HG03196 (cell line): ENCODE measurements around the gene RCOR3.
A peak's percentile ranks its signal among the peaks of the same experiment; 100 is the strongest.
"Not testable (repeated sequence)": the region's sequence is repeated elsewhere in the genome, so short reads cannot be mapped to it uniquely, and the experiment has no call there.

Source experiments
- ATAC-seq: cut with Tn5 transposase; IDR thresholded peaks from one replicate; pipeline ENCODE4 v1.9.1; 2021; ENCODE audit not compliant: unreplicated experiment

The RCOR3 gene

GRCh38 chr1:211337430-211338223, 78.5 kb downstream of the RCOR3 start:
- no peak for ATAC-seq

GRCh38 chr1:211338224-211338620, 79.1 kb downstream of the RCOR3 start:
- no peak for ATAC-seq

- ATAC-seq = no peak
Observed at GRCh38 chr1:211339631-211340041, 80.5 kb downstream of the RCOR3 start.

DNA sequence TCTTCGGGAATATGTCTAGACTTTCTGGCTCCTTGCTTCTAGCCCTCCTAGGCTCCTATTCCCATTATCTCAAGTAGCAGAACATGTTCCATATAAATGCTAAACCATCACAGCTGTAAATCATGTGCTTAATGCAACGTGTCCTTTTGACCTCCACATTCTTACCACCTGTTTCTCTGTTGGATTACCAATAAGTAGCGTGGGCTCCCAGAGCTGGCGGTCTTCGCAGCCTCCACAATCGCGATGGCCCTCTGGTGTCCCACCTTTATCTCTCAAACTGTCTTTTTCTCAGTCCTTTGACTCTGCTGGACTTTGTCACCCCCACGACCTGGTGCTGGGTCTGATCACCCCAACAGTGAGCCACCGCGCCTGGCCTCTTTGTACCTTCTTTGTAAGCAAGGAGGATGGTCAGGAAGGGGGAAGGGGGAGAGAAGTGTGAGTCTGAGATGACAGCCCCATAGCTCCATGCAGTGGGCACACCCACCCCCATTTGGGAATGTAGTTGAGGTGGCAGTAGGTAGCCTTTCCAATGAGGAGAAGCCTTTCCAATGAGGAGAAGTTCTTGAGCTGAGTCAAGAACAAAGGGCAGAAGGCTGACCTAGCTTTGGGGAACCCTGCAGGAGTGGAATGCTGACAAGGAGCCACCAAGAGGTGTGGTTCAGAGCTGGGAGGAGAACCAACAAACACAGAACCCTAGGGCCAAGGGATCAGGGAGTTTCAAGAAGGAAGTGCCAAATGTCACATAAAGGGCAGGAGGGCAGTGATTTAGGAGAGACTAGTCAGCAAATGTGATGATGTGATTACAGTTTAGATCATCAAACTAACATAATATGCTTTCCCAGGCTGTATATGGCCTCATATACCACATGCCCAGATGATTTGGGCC, 81.7 kb downstream of the RCOR3 start:
- ATAC-seq = no peak

GRCh38 chr1:211341999-211342398, 82.8 kb downstream of the RCOR3 start:
- no peak for ATAC-seq

DNA sequence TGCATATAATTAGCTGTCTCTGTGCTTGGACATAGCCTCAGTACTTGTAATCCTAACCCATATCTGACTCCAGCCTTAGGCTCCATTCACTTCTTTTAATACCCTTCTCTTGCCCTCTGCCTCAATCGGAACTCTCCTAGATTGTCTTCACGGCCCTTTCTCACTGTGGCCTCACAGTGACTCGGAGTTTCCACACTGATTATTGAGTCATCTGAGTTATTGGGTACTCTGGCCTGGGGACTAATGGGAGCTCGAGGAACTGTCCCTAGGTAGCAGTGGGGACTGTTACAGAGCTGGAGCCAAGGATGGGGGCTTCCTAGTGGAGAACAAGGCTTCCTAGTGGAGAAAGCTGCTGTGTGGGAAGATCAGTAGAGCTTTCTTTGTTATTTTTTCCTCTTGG, 84.4 kb downstream of the RCOR3 start:
- ATAC-seq = no peak

GRCh38 chr1:211344152-211344618, 85.0 kb downstream of the RCOR3 start:
- no peak for ATAC-seq

DNA sequence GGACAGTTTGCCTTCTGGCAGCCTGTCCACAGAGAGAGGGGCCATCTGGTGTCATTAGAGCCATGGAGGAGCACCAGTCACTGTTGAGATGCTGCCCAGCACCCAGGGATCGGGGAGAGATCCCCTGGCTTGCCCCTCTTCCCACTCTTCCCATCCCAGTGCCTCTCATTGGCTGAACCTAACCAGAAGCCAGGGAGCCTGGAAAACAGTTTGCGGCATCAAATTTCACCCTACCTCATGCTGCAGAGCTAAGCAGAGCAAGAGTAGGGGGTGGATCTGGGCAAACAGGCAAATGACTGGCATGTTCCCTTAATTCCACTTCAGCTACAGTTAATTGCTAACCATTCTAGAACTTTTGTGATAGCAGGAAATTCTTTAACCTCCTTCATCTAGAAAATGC, 86.6 kb downstream of the RCOR3 start:
- ATAC-seq = no peak

DNA sequence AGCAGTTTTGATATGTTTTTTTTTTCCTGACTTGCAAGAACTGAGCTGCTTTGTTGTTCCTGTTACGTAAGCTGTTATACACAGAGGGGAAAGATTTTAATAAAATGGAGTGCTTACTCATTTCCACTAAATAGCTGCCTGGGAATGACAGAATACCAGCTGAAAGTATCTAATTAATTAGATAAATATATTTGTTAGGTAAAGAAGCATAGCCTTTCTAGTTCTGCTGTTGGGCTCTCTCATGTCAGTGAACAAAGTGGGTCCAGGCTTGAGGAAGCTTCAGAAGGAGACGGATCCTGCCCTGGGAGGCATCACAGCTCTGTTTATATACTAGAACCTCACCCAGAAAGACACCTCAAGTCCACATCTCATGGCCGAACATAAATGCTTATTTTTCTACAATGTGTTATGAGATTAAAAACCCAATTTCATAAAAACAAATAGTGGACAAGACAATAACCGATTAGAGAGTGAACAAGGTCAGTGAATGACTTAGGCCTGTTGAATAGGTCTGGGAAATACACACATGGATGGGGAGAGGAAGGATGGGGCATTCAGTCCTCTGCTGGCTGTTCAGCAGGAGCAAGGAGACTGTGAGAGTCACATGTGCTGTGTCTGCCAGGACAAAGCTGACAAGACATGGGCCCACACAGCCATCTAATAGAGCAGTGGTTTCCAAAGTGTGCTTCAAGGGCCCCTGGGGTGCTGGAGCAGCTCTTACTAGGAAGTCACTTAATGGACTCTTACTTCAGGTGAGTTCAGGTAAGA, 88.1 kb downstream of the RCOR3 start:
- no peak for ATAC-seq

DNA sequence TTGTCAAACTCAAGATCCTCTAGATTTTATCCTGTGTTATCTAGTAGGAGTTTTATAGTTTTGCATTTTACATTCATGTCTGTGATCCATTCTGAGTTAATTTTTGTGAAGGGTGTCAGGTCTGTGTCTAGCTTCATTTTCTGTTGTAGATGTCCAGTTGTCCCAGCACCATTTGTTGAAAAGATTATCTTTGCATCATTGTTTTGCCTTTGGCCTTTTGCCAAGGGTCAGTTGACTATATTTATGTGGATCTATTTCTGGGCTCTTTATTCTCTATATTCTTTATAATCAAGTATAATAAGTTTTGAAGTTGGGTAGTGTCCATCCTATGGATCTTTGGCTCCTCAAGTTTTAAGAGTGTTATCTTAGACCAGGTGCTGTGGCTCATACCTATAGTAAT, 89.4 kb downstream of the RCOR3 start:
- no peak for ATAC-seq

GRCh38 chr1:211349741-211350140, 90.6 kb downstream of the RCOR3 start:
- ATAC-seq = no peak

GRCh38 chr1:211352055-211352454, 92.9 kb downstream of the RCOR3 start:
- not testable (repeated sequence) for ATAC-seq

- no peak for ATAC-seq
Observed at GRCh38 chr1:211352465-211352864, 93.3 kb downstream of the RCOR3 start.

DNA sequence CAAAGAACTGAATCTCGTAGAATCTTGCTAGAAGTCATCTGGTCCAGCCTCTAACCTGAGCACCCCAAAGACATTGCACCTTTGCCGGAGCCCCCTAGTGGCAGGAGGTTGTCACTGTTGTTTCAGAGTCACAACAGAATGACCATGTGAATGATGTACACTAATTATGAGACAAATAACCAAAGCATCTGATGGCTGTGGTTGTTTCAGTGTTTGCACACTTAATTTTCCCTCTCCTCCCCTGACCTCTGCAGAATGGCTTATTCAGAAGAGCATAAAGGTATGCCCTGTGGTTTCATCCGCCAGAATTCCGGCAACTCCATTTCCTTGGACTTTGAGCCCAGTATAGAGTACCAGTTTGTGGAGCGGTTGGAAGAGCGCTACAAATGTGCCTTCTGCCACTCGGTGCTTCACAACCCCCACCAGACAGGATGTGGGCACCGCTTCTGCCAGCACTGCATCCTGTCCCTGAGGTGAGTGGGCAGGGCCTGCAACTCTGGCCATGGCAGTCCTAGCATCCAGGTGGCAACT, 93.9 kb downstream of the RCOR3 start:
- peak; percentile 65 for ATAC-seq

- ATAC-seq = no peak
Observed at GRCh38 chr1:211353562-211354212, 94.5 kb downstream of the RCOR3 start.

- no peak for ATAC-seq
Observed at GRCh38 chr1:211355873-211356272, 96.7 kb downstream of the RCOR3 start.

DNA sequence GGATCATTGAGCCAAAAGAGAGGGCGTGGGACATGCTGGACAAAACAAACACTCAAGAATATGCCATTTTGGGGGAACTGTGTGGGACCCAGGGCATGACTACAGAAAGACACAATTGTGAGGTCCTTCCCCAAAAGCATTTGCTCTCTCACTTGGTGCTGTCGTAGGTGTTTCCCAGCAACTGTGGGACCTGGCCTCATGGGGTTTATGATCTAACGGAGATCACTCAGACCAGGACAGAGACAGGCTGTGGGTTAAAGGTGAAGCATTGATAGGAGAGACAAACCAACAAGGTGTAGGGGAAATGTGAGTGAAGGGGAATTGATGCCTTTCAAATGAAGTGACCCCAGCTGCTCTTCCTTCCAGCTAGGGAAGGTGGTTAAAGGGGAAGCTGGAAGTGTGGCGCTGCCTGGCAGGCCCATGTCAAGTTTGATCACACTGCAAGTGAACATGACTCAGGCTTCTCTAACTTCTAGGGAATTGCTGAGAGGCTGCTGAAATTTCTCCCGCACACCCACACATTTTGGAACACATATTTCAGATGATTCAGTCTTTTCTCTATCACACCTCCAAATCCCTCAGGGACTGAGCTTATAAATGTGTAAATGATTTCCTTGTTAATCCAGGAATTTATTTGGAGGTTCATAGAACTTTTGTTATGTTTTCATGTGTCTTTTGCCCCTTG, 97.7 kb downstream of the RCOR3 start:
- ATAC-seq = no peak

DNA sequence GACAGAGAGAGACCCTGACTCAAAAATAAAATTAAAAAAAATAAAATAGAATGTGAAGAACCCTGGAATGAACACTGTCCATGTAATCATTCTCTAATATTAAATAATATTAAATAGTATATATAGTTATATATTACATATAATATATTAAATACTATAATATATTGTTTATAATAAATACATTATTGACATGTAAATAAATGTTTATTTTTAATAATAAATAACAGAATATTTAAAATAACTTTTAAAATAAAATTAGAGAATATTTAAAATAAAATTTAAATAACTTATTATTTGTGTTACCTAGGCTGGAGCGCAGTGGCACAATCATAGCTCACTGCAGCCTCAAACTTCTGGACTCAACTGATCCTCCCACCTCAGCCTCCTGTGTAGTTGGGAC, 99.5 kb downstream of the RCOR3 start:
- ATAC-seq = no peak

- no peak for ATAC-seq
Observed at GRCh38 chr1:211359876-211360275, 100.7 kb downstream of the RCOR3 start.

DNA sequence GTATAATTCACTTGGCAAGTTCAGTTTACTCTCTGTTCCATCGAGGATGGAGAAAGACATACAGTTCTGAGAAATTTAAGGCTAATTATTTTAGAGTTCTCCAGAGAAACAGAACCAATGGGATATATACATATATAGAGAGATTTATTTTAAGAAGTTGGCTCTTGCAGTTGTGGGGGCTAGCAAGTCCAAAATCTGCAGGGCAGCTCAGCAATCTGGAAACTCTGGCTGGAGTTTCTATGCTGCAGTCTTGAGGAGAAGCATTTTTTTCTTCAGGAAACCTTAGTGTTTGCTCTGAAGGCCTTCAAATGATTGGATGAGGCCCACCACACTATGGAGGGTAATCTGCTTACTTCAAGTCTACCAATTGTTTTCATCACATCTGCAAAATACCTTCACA, 102.0 kb downstream of the RCOR3 start:
- ATAC-seq = no peak
